Measurements from ENCODE around the gene SIGLEC15.

Gene SIGLEC15

DNA sequence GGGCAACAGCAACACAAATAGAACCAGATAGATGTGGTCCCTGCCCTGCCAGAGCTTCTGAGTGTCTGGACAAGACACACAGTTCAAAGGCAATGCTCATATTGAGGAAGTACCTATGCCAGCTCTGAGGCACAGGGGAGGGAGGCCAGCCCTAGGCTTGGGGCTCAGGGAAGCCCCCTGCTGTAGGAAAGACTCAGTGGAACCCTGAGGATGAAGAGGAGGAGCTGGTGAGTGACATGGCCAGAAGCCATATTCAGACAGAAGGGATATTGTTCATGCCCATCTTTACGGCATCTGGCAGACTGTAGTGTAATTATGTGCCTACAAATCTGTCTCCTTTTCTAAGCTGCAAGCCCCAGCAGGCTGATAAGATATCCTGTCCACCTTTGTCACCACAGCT lies 8.8 kb downstream of the SIGLEC15 start:
- H3K27ac ChIP-seq (ENCODE audit: low read length), result no peak overlapping the region
- no peak overlapping the region for H2AFZ ChIP-seq (ENCODE audit: low read depth, low read length)
- H3K9me3 ChIP-seq (ENCODE audit: insufficient read depth, low read length), result no peaks in the 10 kb centered on the region
- H3K36me3 ChIP-seq (replicated peaks; ENCODE audit: low read depth, low read length), result no peaks in the 10 kb centered on the region
- H3K79me2 ChIP-seq (ENCODE audit: low read length), result no peaks in the 10 kb centered on the region
- no peaks in the 10 kb centered on the region; the same call in 1 of the 2 replicates for H3K4me1 ChIP-seq (ENCODE audit: low read length)
- H4K20me1 ChIP-seq (ENCODE audit: insufficient read depth, low read length), result no peaks in the 10 kb centered on the region
- no peak overlapping the region for H3K9ac ChIP-seq (ENCODE audit: low read length)
- TF ChIP-seq CTCF (IDR thresholded peaks at IDR 0.05; ENCODE audit: low read depth, low read length) (no peak), EZH2phosphoT487 (IDR thresholded peaks at IDR 0.05; ENCODE audit: low read depth) (no peak)
- H3K27me3 ChIP-seq (ENCODE audit: low read depth, low read length), result no peaks in the 10 kb centered on the region
- H3K4me2 ChIP-seq (ENCODE audit: low read length), result no peak overlapping the region
- no peak overlapping the region for H3K4me3 ChIP-seq (ENCODE audit: low read length)

- Histone ChIP-seq H3K79me2 (ENCODE audit: low read length) (no peaks in the 10 kb centered on the region), H3K36me3 (replicated peaks; ENCODE audit: low read depth, low read length) (no peaks in the 10 kb centered on the region), H3K4me3 (ENCODE audit: low read length) (no peak overlapping the region), H3K27me3 (ENCODE audit: low read depth, low read length) (no peaks in the 10 kb centered on the region), H3K4me1 (ENCODE audit: low read length) (no peaks in the 10 kb centered on the region; the same call in 1 of the 2 replicates), H3K9me3 (ENCODE audit: insufficient read depth, low read length) (no peaks in the 10 kb centered on the region), H3K4me2 (ENCODE audit: low read length) (no peak overlapping the region), H3K27ac (ENCODE audit: low read length) (no peak overlapping the region), H3K9ac (ENCODE audit: low read length) (no peak overlapping the region), H4K20me1 (ENCODE audit: insufficient read depth, low read length) (no peaks in the 10 kb centered on the region), H2AFZ (ENCODE audit: low read depth, low read length) (no peak overlapping the region)
- TF ChIP-seq CTCF (IDR thresholded peaks at IDR 0.05; ENCODE audit: low read depth, low read length) (no peak), EZH2phosphoT487 (IDR thresholded peaks at IDR 0.05; ENCODE audit: low read depth) (no peak)
These were observed 9.7 kb downstream of the SIGLEC15 start for GRCh38 chr18:45835057-45835636.

DNA sequence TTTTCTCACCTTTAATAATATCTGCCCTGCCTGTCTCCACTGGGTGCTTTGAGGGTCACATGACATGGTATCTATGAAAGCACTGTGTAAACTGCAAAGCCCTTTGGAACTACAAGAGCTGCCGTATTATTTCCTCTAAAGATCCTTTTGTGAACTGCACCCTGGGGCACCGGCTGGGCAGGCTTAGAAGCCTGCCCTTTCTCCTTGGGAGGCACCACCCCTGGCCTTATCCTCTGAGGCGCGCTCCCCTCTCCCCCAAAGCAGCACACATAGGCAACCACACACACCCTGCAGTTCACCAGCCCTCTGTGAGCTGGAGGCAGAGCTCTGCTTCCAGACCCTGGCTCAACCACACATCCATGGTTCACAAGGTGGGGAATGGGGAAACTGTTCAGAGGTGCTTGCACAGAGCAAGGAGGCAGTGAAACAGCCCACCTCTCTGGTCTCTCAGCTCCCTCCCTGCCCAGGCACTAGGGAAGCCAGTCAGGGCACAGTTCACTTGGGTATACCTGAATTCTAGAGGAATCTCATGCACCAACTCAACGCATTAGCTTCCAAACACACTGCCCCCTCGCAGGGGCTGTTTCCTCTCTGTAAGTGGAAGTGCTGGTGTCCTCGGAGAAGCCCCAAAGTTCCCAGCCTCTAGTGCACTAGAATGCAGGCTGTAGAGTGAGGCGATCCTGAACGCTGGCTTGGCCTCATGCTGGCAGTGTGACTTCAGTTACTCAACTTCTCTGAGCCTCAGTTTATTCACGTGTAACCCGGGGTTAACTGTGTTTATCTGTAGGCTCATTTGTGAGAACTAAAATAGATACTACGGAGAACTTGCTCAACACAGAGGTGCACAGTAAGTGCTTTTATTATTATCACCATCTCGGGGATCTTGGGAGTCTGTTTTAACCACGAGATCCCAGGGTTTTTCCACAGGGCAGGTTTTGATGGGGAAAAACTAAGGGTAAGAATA lies 11.0 kb downstream of the SIGLEC15 start:
- no peaks in the 10 kb centered on the region for H3K9me3 ChIP-seq (ENCODE audit: insufficient read depth, low read length)
- no peak overlapping the region for H3K4me3 ChIP-seq (ENCODE audit: low read length)
- H3K4me2 ChIP-seq (ENCODE audit: low read length), result no peak overlapping the region
- no peak for TF ChIP-seq CTCF (IDR thresholded peaks at IDR 0.05; ENCODE audit: low read depth, low read length)
- no peak for TF ChIP-seq EZH2phosphoT487 (IDR thresholded peaks at IDR 0.05; ENCODE audit: low read depth)
- H3K79me2 ChIP-seq (ENCODE audit: low read length), result no peaks in the 10 kb centered on the region
- H3K27ac ChIP-seq (ENCODE audit: low read length), result no peak overlapping the region
- no peak overlapping the region for H3K9ac ChIP-seq (ENCODE audit: low read length)
- H3K27me3 ChIP-seq (ENCODE audit: low read depth, low read length), result no peaks in the 10 kb centered on the region
- H4K20me1 ChIP-seq (ENCODE audit: insufficient read depth, low read length), result no peaks in the 10 kb centered on the region
- H3K36me3 ChIP-seq (replicated peaks; ENCODE audit: low read depth, low read length), result no peaks in the 10 kb centered on the region
- H3K4me1 ChIP-seq (ENCODE audit: low read length), result no peaks in the 10 kb centered on the region; the same call in 1 of the 2 replicates
- H2AFZ ChIP-seq (ENCODE audit: low read depth, low read length), result no peak overlapping the region
